Stromal cell of bone marrow (primary cell): ENCODE data around the gene FOXO1.
"Not testable (repeated sequence)": the region's sequence is repeated elsewhere in the genome, so short reads cannot be mapped to it uniquely, and the experiment has no call there.

Source experiments
- DNase-seq: peaks from one replicate; pipeline ENCODE4 v3.0.0-alpha.2; 2012; ENCODE audit warnings: low read depth

Gene FOXO1

GRCh38 chr13:40665126-40666044 lies 1.1 kb downstream of the FOXO1 start:
- DNase-seq: no peak

- DNase-seq: no peak
Observed at GRCh38 chr13:40664350-40665125, 1.9 kb downstream of the FOXO1 start.

- not testable (repeated sequence) for DNase-seq
Observed at GRCh38 chr13:40664100-40664349, 2.4 kb downstream of the FOXO1 start.

GRCh38 chr13:40662866-40663265 lies 3.6 kb downstream of the FOXO1 start:
- no peak for DNase-seq

- DNase-seq: no peak
Observed at GRCh38 chr13:40661875-40662665, 4.4 kb downstream of the FOXO1 start.

GRCh38 chr13:40660692-40661091 lies 5.7 kb downstream of the FOXO1 start:
- DNase-seq: no peak

- no peak for DNase-seq
Observed at GRCh38 chr13:40660141-40660664, 6.2 kb downstream of the FOXO1 start.

- no peak for DNase-seq
Observed at GRCh38 chr13:40657951-40658350, 8.5 kb downstream of the FOXO1 start.

- no peak for DNase-seq
Observed at GRCh38 chr13:40657307-40657706, 9.1 kb downstream of the FOXO1 start.

GRCh38 chr13:40656358-40656757 lies 10.1 kb downstream of the FOXO1 start:
- no peak for DNase-seq

GRCh38 chr13:40653527-40654318 lies 12.7 kb downstream of the FOXO1 start:
- no peak for DNase-seq

GRCh38 chr13:40652588-40652940 lies 13.9 kb downstream of the FOXO1 start:
- no peak for DNase-seq

GRCh38 chr13:40651866-40652587 lies 14.4 kb downstream of the FOXO1 start:
- no peak for DNase-seq

GRCh38 chr13:40648841-40649240 lies 17.6 kb downstream of the FOXO1 start:
- DNase-seq: no peak

- DNase-seq: no peak
Observed at GRCh38 chr13:40648040-40648439, 18.4 kb downstream of the FOXO1 start.

- no peak for DNase-seq
Observed at GRCh38 chr13:40644838-40645604, 21.4 kb downstream of the FOXO1 start.

- no peak for DNase-seq
Observed at GRCh38 chr13:40640845-40641458, 25.5 kb downstream of the FOXO1 start.

GRCh38 chr13:40640202-40640601 lies 26.2 kb downstream of the FOXO1 start:
- no peak for DNase-seq

GRCh38 chr13:40639221-40639681 lies 27.2 kb downstream of the FOXO1 start:
- DNase-seq: peak; percentile 48

- no peak for DNase-seq
Observed at GRCh38 chr13:40637643-40638042, 28.8 kb downstream of the FOXO1 start.
